HG02981 (cell line): ENCODE data around the gene JMJD6.
A peak's percentile ranks its signal among the peaks of the same experiment; 100 is the strongest.
"Not testable (repeated sequence)": the region's sequence is repeated elsewhere in the genome, so short reads cannot be mapped to it uniquely, and the experiment has no call there.

ENCODE experiments used
- ATAC-seq: cut with Tn5 transposase; IDR thresholded peaks from one replicate; pipeline ENCODE4 v1.9.1; 2021; ENCODE audit warnings: mild to moderate bottlenecking, moderate library complexity; ENCODE audit not compliant: unreplicated experiment

Gene JMJD6

GRCh38 chr17:76700617-76701470 lies 25.6 kb downstream of the JMJD6 start:
- no peak for ATAC-seq

DNA sequence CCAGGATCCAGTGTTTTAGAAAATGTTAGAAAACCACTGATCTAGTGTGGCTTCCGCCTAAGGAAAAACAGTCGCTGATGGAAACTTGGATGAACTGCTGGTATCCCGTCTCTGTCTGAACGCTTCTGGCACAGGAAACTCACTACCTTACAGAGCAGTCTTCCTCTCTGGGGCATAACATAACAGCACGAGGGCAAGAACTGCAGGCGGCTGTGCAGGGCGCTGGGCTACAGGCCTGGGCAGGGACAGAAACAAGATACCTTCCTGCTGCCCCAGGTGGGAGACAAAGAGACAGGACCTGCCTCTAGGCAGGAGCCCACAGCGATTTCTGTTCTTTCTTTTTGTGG lies 26.2 kb downstream of the JMJD6 start:
- no peak for ATAC-seq

DNA sequence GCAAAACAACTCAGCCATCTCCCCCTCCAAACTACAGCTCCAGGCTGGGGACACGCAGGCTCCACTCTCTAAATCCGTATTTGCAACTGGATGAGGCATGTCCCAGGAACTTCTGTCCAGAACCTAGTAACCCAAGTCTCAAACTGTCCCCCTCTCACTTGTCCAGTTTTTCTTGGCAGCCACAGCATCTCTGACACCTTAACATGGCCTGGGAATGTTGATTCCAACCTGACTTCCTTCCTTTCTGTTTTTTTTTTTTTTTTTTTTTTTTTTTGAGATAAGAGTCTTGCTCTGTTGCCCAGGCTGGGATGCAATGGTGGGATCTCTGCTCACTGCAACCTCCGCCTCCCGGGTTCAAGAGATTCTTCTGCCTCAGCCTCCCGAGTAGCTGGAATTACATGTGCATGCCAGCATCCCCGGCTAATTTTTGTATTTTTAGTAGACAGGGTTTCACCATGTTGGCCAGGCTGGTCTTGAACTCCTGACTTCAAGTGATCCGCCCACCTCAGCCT lies 27.9 kb downstream of the JMJD6 start:
- not testable (repeated sequence) for ATAC-seq

- no peak for ATAC-seq
Measured at GRCh38 chr17:76697702-76698465, 28.5 kb downstream of the JMJD6 start.

- ATAC-seq, result peak; percentile 78
Measured at GRCh38 chr17:76696763-76697701, 29.4 kb downstream of the JMJD6 start.

GRCh38 chr17:76695059-76695831 lies 31.2 kb downstream of the JMJD6 start:
- no peak for ATAC-seq

DNA sequence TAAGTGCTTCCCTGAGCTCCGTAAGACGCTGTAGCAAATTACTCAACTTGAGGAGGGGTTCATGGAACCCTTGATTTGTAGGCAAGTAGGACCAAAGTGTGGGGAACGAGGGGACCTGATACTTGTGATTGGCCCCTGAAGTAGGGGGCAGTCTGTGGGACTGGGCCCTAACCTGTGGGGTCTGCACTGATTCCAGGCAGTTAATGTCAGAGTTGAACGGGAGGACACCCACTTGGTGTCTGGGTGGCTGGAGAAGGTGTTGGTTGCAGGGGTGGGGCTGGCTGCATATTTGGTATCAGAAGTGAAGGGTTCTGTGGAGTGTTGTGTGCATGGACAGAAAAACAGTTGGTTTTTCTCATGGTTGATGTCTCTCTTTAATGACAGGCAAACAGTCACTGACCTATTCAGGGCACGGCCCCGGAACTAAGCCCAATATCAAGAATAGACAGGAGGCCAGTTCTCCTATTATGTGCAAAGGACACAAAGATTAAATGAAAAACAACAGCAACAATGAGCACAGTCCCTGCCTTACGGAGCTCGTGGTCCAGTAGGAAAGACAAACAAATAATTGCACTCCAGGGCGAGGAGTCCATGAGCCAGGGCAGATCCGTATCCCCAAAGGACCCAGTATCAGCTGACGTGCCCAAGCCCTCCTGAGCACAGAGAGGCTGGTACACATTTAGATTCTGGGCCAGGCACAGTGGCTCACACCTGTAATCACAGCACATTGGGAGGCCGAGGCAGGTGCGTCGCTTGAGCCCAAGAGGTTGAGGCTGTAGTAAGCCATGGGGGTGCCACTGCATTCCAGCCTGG lies 34.8 kb downstream of the JMJD6 start:
- ATAC-seq, result no peak

DNA sequence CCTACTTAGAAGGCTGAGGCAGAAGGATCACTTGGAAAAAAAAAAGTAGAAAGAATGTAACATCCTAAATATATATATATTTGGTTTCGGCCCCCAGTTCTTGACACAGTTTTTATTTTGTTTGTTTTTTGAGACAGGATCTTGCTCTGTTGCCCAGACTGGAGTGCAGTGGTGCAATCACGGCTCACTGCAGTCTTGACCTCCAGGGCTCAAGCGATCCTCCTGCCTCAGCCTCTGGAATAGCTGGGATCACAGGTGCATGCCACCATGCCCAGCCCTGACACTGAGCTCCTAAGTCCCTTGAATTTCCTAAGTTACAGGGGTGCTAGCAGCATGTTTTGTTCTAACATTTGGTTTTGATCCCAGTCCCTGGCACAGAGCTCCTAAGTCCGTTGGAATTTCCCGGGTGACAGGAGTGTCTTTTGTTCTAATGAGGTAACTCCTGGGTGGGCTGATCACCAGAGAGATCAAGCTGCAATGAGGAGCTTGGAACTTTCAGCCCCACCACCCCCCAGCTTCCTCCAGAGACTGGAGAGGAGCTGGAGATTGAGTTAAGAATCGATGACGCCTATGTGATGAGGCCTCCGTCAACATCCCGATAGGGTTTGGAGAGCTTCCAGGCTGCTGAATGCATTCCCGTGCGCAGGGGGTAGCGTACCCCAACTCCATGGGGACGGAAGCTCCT lies 35.7 kb downstream of the JMJD6 start:
- no peak for ATAC-seq

DNA sequence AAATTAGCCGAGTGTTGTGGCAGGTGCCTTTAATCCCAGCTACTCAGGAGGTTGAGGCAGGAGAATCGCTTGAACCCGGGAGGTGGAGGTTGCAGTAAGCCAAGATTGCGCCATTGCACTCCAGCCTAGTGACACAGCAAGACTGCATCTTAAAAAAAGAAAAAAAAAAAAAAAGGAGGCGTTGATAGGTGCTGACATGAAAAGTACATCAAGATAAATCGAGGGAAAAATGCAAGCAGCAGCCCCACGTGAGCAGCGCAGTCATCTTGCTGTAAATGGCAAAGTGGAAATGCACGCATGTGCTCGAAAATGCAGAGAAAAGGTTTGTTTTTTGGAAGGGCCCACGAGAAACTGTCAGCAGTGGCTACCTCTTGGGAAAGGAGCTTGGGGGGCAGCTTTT lies 36.5 kb downstream of the JMJD6 start:
- ATAC-seq, result no peak

GRCh38 chr17:76688165-76688622 lies 38.2 kb downstream of the JMJD6 start:
- no peak for ATAC-seq

DNA sequence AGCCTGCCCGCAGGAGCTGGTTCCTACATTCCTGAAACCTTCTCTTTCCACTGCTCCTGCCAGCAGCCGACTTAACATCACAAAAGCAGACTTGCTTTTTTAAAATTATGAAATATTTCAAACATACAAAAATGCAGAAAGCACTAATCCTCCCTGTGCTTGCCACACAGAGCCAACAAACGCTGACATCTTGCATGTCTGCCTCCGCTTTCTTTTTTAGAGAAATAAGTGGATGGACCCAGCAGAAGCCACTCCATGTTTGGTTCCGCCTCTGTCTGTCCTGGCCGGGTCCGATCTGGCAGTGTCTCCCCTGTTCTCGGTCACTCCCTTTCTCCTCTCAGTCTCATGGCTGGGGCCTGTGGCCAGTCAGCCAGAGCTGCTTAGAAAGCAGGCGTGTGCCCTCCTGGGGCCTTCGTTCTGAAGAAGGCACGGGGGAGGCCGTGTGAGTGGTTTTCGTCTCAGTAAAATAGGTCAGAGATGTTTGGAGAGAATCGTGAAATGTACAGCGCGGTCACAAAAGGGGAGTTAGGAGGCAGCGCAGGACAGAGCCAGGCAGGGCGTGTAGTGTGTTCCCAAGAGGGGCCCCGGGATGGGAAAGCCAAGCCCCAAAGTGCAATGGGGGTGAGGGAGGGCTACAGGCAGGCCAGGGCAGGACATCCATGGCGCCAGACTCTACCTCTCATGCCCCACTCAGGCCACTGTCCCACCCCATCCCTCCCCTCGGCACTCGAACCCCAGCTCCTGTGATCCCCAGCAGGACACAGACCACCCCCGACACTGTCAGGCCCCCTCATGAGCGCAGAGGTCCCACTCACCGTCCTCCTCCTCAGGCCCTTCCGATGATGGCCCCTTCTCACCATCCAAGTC lies 38.9 kb downstream of the JMJD6 start:
- ATAC-seq, result no peak

DNA sequence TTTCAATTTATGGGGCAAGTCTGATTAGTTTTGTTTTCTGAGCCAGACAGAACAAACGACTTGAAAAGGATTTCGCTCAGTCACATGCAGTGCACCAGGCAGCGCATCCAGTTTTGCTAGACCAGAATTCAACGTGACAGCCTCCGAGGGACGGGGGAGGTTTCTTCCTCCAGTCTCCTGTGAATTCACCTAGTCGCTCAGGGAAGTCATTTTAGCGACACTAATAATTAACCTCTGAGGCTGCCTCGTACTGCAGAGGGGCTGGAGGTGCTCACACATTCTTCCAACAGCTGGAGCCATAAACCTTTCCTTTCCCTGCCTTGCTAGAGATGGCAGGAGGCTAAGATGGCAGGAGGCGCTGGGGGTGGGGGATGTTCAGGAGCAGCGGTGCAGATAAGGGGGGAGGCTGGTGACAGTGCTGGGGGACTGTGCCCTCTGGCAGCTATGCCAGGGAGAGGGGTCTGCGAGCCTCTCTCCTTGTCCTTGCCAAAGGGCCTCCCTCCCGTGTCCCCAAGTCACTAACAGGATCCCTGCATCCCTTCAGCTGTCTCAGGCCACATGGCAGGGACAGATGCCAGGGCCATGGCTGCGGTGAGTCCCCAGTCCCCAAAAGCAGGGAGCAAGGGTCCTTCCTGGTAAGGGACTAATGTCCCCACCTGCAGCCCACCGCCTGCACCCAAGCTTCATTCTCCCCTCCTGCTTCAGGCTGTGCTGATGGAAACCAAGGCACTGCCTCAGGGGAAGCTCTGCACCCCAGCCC lies 39.7 kb downstream of the JMJD6 start:
- ATAC-seq, result no peak

- ATAC-seq, result no peak
Measured at GRCh38 chr17:76685846-76686245, 40.6 kb downstream of the JMJD6 start.

DNA sequence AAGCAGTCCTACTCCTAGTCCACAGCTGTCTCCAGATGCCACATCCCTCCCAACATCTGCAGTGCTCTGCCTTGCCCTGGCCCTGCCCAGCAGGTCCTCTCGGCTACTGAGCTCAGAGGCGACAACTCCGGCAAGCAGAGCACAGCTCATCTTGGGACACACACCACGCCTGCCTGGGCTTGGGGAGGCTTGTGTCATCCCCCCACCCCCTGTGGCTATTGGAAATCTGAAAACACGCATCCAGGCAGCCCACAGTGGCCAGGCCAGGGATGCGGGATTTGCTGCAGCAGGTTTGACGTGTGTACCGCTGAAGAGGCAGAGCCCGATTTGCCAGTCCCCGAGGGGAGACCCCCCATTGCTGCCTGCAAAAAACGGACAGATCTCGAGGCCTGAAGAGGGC lies 41.0 kb downstream of the JMJD6 start:
- no peak for ATAC-seq

- ATAC-seq, result no peak
Measured at GRCh38 chr17:76684756-76685155, 41.6 kb downstream of the JMJD6 start.

DNA sequence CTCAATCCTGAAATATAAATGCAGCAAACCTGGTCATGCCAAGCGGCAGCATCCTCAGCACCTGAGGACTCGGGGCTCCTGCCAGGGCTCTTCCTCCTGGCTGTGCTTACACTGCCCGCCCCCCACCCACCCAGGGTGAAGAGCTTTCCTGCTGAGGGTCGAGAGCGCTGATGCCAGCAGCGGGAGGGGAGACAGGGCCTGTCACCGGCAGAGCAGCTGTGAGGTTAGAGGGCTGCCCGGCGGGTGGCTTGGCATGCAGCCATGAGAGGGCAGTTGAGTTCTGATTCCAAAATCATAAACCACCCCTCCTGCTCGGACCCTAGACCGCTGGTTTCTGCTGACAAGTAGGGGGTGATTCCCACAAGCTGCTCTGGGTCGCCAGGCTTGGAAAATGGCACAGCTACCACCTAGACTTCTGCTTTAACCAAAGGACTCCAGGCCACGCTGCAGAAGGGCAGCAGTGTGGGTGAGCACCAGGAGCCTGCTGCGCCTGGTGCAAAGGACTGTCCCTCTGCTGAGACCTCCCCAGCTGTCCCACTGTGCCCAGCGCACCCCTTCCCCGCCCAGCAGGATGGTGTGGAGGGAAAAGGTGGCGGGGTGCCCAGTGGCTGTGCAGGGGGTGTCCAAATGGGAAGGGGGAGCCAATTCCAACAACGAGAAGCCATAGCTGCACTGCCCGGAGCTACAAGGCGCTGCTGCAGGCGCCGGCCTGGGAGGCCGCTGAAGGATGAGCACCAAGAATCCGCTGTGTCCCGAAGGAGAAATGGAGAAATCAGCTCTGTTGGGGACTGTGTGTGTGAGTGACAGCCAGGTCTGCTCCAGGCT lies 42.3 kb downstream of the JMJD6 start:
- no peak for ATAC-seq
